Measurements from ENCODE around the gene MC1R.
"Not testable (repeated sequence)": the region's sequence is repeated elsewhere in the genome, so short reads cannot be mapped to it uniquely, and the experiment has no call there.

MC1R gene

DNA sequence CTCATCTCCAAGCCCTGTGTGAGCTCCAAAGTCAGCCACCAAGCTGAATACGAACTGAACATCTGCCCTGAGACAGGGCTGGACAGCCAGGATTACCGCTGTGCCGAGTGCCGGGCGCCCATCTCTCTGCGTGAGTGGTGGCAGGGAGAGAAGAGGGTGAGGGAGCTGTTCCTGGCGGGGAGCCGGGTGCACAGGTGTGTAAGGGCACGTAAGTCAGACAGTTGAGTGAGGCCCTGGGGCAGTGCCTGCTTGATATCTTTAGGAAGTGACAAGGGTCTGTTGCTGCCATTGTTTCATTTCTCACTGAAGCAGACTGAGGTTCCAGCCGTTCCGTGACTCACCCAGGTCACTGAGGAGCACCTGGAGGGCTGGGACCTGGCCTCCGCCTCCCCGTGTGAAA lies 42.3 kb downstream of the MC1R start:
- no peak for DNase-seq (ENCODE audit: low read depth)

GRCh38 chr16:89961920-89962319 lies 43.3 kb downstream of the MC1R start:
- no peak for DNase-seq (ENCODE audit: low read depth)

GRCh38 chr16:89962754-89963498 lies 44.3 kb downstream of the MC1R start:
- no peak for DNase-seq (ENCODE audit: low read depth)

GRCh38 chr16:89964201-89964600 lies 45.5 kb downstream of the MC1R start:
- no peak for DNase-seq (ENCODE audit: low read depth)

GRCh38 chr16:89965447-89966225 lies 47.0 kb downstream of the MC1R start:
- DNase-seq (ENCODE audit: low read depth): no peak

DNA sequence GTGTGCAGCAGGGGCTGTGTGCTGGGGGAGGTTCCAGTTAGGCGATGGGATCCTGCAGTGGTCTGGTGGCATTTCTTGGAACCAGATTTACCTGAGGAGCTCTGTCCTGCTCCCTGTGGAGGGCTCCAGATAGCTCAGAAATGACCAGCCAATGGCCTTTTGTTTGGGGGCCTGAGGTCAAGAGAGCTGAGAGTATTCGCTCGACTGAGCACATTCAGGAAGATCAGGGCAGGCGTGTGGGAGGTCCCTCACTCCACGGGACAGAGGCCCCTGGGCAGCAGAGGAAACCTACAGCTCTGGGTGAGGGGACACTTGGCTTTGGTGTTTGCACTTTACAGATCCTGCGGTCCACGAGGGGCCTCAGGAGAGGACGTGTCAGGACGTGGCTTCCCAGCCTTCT lies 48.1 kb downstream of the MC1R start:
- DNase-seq (ENCODE audit: low read depth): no peak

- not testable (repeated sequence) for DNase-seq (ENCODE audit: low read depth)
Observed at GRCh38 chr16:89967436-89967835, 48.8 kb downstream of the MC1R start.

- DNase-seq (ENCODE audit: low read depth): not testable (repeated sequence)
Observed at GRCh38 chr16:89968074-89968473, 49.4 kb downstream of the MC1R start.

GRCh38 chr16:89969741-89970410 lies 51.2 kb downstream of the MC1R start:
- DNase-seq (ENCODE audit: low read depth): no peak
